ENCODE measurements around the gene COL13A1.
A peak's percentile ranks its signal among the peaks of the same experiment; 100 is the strongest.

The COL13A1 gene

GRCh38 chr10:69951658-69952057, 150.0 kb downstream of the COL13A1 start:
- DNase-seq (ENCODE audit: low spot score), result no peak

- DNase-seq (ENCODE audit: low spot score), result no peak
Observed at GRCh38 chr10:69952069-69952800, 150.5 kb downstream of the COL13A1 start.

DNA sequence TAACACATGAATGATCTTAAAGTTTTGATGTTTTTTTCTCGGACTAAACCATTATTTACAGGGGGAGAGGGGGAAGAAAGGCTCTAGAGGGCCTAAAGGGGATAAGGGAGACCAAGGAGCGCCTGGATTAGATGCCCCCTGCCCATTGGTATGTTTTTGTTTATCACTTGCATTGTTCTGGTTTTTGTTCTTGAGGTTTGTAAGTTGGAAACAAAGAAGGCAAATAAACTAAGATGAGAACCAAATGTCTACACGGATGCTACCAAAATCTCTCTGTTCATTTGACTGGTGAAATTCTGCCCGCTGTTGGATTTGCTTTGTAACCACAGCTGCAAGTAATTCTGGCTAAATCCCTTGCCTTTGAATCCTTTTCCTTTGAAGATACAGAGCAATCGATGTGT, 151.1 kb downstream of the COL13A1 start:
- no peak for DNase-seq (ENCODE audit: low spot score)

- DNase-seq (ENCODE audit: low spot score), result no peak
Observed at GRCh38 chr10:69953851-69954250, 152.1 kb downstream of the COL13A1 start.

DNA sequence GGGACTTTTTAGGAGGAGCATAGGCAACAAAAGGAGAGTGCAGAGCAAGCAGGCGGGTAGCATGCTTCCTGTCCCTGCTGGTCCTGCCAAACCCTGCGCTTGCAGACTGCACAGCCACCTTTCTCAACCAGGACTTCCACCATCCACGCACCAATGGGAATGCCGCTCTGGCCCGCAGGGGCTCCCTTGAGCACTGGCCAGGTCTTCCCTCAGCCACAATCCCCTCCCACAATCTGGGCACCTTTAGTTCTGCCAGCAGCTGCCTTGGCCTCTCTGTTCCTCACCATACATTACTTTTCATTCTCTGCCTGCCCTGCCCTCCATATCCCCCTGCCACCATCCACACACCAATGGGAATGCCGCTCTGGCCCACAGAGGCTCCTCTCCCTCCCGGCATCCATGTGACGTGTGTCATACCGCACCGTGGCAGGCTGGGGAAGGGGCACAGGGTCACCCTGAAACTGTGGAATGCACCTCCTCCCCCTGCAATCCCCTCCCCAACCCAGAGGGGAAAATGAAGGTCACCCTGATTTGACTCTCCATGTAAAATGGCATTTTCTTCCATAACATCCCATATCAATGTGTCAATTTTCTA, 153.6 kb downstream of the COL13A1 start:
- DNase-seq (ENCODE audit: low spot score), result no peak

GRCh38 chr10:69955897-69956740, 154.4 kb downstream of the COL13A1 start:
- no peak for DNase-seq (ENCODE audit: low spot score)

GRCh38 chr10:69956741-69957230, 155.1 kb downstream of the COL13A1 start:
- DNase-seq (ENCODE audit: low spot score), result no peak

DNA sequence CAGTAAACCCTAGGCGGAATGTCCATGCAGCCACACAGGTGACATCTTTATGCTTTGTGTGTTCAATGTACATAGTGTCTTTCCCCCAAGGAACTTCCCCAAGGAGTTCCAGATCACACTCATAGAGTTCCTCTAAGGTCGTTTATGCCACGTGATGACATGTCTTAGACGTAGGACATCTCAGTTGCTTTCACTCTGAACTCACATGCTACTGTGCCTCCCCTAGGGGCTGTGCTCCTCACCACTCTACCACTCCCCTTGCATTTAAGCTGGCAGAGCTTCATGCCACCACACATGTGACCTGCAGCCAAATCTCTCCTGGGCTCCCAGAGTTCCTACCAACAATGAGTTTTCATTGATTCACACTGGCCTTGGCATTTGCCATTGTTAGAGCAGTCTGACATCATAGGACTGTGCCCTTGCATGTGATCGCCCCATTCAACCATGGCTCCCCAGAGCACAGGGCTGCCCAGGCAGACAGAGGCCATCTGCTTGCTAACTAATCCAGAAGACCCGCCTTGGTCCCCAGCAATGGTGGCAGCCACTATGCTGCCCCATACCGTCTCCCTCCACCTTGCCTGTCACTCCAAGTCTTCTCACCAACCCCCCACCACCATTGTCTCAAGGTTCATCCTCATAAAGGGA, 155.7 kb downstream of the COL13A1 start:
- no peak for DNase-seq (ENCODE audit: low spot score)

GRCh38 chr10:69957886-69958555, 156.3 kb downstream of the COL13A1 start:
- DNase-seq (ENCODE audit: low spot score), result peak; percentile 67

GRCh38 chr10:69958556-69958902, 156.8 kb downstream of the COL13A1 start:
- no peak for DNase-seq (ENCODE audit: low spot score)

GRCh38 chr10:69959911-69960310, 158.2 kb downstream of the COL13A1 start:
- DNase-seq (ENCODE audit: low spot score), result no peak

DNA sequence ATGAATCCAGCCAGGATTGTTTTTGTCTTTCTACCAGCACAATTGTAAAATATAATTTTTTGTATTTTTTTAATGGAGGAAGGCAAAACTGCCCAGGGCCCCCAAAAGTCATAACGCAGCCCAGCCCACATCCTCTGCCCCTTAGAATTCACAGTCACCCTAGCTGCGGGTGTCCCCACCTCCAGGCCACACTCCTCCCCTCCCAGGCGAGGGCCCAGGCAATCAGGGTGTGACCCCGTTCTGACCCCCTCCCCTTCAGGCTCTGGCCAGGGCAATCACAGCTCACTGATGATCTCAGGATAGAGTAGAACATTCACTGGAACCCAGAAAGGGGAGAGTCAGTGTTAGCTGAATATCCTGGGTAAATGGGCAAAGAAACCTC, 158.9 kb downstream of the COL13A1 start:
- DNase-seq (ENCODE audit: low spot score), result no peak

DNA sequence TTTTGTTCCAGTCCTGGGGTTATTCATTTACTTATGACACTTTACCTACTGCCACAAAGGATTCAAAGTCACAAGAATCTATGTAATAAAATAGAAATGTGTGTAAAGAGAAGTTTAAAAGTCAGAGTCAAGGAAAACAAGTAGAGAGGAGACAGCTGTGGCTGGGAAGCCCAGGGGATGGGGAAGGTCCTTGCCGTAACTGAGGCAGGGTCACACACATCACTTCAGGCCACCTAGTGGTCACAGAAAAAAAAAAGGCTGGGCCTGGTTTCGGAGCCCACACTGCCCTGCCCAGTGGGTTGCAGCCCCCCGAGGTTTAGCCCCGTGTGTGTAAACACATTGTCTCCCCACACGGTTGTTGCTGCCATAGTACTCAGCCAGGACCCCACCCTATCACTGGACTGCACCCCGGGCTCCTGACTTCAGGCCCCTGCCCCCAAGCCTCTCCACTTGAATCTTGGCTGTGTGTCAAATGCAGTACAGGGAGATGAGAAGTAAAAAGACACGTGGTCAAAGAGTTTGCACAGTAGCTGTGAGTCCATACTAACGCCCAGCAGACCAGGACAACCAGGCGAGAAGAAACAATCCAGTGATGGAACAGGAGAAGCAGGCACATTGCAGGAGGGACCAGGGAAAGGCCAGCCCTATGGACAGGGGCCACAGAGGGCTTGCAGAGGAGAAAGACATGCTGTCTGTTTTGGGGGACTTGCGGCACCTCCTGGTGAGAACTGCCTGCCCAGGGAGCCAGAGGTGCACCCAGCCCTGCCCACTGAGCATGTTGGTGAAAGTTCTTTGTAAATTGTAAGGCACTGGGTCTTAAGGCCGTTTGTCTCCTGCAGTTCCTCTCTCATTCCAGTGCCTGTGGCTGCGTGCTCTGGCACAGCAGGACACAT, 159.5 kb downstream of the COL13A1 start:
- DNase-seq (ENCODE audit: low spot score), result no peak

GRCh38 chr10:69961881-69962745, 160.4 kb downstream of the COL13A1 start:
- no peak for DNase-seq (ENCODE audit: low spot score)

- no peak for DNase-seq (ENCODE audit: low spot score)
Observed at GRCh38 chr10:69962746-69963135, 161.0 kb downstream of the COL13A1 start.

DNA sequence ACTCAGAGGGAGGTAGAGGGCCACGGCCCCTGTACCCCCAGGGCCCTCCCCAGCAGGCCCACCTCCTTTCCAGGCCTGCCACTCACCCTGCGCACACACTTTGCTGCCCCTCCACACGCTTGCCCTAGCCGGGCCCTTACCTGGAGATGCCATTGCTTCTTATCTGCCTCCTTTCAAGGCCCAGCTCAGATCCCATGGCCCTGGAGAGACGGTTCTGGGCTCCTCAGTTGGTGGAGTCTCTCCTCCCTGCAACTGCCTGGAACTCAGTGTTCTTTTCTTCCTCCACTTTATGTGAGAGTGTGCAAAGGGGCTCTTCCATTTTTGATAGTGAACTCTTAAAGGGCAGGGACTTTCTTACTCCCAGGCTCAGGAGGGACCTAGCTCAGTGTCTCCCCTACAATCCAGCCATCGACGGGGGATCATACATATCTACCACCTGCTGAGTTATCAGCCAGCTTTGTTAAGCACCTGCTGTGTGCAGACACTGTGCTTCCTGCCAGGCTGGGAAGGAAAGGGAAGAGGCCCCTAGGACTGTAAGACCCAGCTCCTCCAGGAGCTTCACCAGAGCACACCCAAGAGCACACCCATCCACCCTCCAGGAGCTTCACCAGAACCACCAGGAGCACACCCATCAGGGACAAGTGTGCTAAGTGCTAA, 161.6 kb downstream of the COL13A1 start:
- no peak for DNase-seq (ENCODE audit: low spot score)

GRCh38 chr10:69963835-69964710, 162.4 kb downstream of the COL13A1 start:
- no peak for DNase-seq (ENCODE audit: low spot score)

DNA sequence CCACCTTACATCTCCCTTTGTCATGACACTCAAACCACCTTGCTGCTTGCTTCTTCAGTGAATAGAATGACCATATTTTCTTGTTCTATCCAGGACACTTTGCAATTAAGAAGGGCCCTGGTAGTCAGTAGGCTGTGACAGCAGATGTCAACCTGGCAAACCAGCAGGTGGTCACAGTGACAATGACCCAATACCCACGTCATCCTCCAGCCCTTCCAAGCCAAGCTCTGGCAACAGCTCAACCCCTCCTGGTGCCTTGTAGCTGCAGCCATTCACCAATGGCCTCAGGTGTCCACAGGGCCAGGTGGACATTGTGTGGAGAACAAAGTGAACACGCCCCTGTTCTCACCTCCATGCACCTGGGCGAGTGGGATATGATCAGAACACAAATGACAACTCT, 163.4 kb downstream of the COL13A1 start:
- DNase-seq (ENCODE audit: low spot score), result no peak
